Uterus (tissue), 2 donors: ENCODE results near the gene MRPS31.

Experiments used
- POLR2A ChIP-seq, 2 donors: fragments of 450-650 bp; IDR thresholded peaks; one replicate each; pipeline ENCODE4 v1.6.1; 2016; ENCODE audit warnings: antibody characterized with exemption in 2 of 2, mild to moderate bottlenecking in 1 of 2, moderate library complexity in 1 of 2
- TF ChIP-seq, protein P1 (sequence below), 4 experiments: fragments of 200-600 bp in 2 of 4; fragments of 450-650 bp in 2 of 4; sonication (generic) in 2 of 4; IDR thresholded peaks; one replicate each; pipeline ENCODE4 v1.5.1; 2016 to 2019; ENCODE audit warnings: antibody characterized with exemption in 4 of 4, mild to moderate bottlenecking in 2 of 4, moderate library complexity in 1 of 4

DNA sequence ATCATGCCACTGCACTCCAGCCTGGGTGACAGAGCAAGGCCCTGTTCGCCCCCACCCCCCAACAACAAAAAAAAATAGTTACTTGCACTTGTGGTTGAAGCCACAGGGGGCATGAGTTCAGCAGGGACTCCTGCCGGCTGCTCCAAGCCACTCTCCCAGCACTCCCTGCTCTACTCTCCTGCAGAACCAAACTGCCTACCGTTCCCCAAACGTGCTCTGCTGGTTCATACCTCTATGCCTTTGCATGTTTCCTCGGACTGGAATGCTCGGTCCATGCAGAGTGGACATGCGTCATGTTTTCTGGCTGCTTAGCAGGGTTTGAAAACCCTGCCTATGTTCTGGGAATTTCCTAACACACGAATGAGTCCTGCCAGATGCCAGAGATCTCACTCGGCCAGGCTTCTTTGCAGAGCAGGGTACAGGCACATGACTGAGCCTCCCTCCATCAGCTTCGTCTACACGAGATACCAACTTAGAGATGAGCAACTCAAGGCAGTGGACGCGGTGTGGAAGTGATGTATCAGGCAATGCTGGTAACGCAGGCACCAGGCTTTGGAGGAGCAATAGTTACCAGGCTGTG, 9.9 kb upstream of the MRPS31 start:
- TF ChIP-seq, protein P1, sequence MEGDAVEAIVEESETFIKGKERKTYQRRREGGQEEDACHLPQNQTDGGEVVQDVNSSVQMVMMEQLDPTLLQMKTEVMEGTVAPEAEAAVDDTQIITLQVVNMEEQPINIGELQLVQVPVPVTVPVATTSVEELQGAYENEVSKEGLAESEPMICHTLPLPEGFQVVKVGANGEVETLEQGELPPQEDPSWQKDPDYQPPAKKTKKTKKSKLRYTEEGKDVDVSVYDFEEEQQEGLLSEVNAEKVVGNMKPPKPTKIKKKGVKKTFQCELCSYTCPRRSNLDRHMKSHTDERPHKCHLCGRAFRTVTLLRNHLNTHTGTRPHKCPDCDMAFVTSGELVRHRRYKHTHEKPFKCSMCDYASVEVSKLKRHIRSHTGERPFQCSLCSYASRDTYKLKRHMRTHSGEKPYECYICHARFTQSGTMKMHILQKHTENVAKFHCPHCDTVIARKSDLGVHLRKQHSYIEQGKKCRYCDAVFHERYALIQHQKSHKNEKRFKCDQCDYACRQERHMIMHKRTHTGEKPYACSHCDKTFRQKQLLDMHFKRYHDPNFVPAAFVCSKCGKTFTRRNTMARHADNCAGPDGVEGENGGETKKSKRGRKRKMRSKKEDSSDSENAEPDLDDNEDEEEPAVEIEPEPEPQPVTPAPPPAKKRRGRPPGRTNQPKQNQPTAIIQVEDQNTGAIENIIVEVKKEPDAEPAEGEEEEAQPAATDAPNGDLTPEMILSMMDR (IDR thresholded peaks at IDR 0.05): no peak
- no peak for TF ChIP-seq POLR2A (IDR thresholded peaks at IDR 0.05)
